Kidney tubule cell (primary cell): ENCODE results near the gene FLOT2.
"Not testable (repeated sequence)": the region's sequence is repeated elsewhere in the genome, so short reads cannot be mapped to it uniquely, and the experiment has no call there.

ENCODE experiments used
- DNase-seq: peaks from one replicate; pipeline ENCODE4 v3.0.0-alpha.2; 2018; ENCODE audit warnings: low spot score

The FLOT2 gene

DNA sequence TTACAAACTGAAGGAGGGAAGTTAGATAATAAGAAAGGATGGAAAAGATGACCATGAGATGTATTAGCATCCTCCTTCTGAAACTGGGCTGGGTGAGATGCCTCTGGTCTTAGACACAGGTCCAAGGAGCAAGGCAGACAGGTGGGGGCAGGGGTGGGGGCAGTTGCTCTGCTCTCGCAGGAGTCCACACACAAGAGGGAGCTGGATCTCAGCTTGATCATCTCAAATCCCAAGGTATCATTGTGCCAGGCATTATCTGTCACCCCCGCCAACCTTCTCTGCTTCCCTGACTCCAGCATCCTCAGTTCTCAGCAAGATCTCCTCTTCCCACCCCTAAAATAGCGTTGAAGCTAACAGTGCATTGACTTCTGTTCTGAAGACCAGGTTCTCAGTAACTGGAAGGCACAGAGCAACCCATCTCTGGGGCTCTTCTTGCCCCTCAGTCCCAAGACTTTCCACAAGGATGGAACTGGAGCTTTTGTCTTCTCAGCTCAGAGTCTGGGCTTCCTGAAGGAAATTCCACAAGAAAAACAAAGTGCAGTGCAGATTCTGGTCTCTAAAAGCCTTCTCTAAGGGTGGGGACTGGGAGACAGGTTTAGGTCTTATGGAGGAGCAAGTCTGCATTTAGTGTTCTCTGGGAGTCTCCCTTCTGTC is 1.6 kb downstream of the FLOT2 start:
- DNase-seq: no peak

DNA sequence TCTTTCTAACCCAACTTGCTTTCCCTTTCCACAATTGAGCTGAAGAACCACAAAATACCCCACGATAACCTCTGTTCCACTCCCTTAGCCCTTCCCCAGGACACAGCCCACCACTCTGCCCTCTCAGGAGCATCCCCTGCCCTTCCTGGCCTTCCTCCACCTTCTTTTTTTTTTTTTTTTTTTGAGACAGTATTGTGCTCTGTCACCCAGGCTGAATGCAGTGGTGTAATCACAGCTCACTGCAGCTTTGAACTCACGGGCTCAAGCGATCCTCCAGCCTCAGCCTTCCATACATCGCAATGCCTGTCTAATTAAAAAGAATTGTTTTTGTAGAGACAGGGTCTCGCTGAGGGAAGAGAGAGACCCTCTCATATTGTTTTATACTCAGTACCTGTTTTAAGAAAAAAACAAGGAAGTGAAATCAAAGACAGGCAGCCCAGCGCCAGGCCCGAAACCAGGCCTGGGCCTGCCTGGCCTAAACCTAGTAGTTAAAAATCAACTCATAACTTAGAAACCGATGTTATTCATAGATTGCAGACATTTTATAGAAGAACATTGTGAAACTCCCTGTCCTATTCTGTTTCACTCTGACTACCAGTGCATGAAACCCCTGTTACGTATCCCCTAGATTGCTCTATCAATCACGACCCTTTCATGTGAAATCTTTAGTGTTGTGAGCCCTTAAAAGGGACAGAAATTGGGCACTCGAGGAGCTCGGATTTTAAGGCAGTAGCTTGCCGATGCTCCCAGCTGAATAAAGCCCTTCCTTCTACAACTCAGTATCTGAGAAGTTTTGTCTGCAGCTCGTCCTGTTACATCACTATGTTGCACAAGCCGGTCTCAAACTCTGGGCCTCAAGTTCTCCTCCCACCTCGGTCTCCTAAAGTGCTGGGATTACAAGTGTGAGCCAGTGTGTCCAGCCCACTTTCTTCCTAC is 4.0 kb downstream of the FLOT2 start:
- peak; percentile 19 for DNase-seq

DNA sequence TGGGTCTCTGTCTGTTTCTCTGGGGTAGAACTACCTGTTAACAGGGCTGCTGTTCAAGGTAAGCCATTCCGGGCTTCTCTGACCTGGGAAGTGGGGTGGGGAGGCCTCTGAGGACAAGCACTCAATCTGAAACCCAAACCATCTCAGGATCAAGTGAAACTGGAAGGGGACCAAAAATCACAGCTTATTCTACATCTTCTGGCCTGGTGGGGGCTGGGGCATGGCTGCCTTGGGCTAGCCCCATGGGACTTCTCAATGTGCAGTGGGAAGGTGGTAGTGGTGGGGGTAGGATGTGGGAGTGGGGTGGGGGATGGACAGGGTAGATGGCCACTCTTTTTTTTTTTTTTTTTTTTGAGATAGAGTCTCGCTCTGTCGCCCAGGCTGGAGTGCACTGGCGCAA is 5.5 kb downstream of the FLOT2 start:
- no peak for DNase-seq

DNA sequence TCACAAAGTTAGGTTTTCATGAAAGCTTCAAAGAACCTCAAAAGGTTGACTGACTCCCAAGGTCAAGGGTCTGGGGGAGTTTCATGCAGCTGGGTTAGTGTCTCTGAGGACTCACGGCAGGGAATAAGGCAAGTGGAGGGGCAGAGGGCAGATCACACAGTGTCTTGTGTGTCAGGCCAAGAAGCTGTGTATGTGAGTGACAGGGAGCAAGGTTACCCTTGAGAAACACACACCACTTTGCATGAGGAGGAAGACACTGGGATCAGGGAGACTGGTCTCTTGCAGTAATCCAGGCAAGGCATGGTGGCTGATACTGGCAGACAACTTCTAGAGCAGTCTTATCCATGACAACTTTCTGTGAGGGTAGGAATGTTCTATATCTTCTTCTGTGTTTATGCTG is 6.3 kb downstream of the FLOT2 start:
- DNase-seq: no peak

DNA sequence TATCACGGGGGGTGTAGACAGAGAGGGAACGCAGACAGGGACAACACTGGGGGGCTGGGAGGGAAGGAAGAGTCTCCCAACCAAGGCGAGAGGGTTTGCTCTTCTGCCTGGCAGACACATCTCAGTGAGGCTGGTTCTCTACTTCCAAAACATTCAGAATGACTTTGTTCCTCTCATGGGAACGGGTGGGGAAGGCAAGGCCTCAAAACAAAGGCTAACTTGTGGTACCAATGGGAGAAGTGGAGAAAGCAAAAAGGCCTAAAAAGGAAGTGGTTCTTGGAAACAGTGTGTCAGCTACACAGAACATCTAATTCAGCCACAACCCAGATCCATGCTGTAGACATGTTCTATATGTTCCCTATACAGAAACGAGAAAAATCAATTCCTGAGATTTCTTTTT is 7.5 kb downstream of the FLOT2 start:
- no peak for DNase-seq

DNA sequence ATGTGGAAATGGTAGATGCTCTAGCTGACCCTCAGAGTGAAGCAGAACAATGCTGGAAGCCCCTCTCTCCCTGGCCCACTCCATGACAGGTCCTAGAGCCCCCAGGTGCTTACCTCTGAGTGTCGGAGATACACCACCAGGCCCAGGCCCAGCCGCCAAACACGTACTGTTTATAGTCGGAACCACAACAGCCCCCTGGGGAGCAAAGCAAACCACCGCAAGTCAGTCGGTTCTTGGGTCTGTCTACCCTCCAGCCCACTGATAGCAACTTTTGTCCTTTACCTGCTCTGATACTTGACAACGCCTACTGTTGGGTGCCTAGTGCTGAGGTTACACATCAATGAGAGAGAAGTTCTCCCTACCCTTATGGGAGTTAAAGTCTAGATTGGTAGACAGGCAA is 8.7 kb downstream of the FLOT2 start:
- DNase-seq: no peak

DNA sequence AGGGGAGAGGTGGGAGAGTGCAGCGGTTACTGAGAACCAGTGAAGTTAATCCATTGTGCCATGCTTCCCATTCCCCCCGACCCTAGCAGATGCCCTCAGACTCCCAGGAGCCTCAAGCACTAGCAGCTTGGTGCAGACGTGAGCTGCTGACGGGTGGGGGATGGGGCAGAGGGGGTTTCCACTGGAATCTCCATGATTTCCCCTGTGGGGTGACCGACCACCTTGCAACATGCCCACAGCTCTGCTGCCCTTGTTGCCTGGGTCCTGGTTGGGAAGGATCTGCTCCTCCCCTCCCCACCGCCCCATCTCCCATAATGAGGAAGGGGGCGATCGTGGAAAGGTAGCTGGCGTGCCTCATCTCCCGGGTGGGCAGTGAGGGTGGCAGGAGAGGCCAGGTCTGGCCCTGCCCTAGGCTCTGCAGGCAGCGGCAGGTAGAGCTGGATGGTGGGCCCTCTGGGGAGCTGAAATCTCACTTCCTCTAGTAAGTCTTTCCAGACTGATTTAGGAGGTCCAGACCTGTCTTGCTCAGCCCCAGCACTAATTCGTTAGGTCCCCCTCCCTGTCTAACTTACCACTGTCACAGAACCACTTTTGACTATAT is 9.6 kb downstream of the FLOT2 start:
- no peak for DNase-seq

DNA sequence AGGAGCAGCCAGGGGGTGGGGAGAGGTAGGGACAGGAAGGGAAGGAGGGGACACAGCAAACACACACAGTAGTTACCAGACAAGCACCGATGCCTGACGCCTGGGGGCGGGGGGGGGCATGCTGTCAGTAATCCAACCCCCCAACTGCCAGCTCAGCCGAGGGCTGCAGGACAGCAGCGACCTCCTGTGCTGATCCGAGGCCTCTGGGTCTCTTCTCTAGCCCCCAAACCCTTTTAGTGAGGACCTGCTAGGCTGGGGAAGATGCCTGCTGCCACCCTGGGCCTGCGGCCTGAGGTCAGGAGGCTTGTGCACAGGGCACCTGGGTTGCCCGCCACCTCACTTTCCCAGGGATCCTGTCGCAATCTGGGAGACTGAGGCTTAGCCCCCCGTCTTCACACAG is 11.6 kb downstream of the FLOT2 start:
- no peak for DNase-seq

DNA sequence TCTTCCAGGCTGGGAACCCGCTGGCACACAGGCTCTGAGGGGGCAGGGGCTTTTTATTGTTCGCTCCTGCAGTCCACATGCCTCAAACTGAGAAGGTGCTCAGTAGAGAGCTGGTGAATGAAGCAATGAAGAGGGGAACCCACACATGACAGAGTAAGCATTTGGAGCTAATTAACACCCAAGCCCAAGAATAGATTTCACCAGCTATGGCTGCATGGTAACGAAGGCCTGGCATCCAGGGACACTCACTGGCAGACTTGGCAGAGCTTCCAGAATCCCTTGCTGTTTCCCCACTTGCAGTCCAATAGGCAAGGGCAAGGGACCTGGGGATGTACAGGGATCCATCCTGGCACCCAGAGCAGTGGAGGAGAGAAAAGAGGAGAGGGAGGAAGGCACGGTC is 12.2 kb downstream of the FLOT2 start:
- no peak for DNase-seq

DNA sequence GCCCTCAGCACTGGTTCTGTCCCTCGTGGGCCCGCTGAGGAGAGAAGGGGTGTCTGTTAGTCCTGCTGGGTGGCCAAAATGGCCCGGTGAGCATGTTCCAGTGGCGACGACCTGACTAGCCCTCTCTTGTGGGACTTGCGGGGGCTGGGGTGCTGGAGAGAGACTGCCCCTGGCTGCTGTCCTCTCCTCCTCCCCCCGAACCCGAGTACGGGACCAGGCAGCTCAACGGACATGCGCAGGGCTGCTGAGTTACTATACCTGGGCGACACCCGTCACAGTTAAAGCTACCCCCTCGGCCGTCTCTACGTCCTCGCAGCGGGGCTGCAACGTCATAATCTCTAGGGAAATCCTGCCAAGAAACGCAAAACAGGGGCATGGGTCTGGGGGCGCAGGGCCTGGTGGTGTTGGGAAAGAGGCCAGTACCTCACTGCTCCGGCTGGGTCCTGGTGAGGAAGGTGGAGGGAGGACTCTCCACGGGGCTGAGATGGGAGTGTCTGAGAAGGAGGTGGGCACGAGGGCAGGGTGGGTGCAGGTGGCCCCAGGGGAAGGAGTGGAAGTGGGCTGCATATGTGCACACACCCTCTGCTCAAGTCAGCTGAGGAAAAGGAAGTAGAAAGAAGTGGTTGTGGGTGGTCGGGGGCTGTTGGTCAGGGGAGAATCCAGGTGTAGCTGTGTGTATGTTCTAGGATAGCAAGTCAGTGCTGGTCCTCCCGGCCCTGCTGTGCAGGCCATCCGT is 13.4 kb downstream of the FLOT2 start:
- no peak for DNase-seq

DNA sequence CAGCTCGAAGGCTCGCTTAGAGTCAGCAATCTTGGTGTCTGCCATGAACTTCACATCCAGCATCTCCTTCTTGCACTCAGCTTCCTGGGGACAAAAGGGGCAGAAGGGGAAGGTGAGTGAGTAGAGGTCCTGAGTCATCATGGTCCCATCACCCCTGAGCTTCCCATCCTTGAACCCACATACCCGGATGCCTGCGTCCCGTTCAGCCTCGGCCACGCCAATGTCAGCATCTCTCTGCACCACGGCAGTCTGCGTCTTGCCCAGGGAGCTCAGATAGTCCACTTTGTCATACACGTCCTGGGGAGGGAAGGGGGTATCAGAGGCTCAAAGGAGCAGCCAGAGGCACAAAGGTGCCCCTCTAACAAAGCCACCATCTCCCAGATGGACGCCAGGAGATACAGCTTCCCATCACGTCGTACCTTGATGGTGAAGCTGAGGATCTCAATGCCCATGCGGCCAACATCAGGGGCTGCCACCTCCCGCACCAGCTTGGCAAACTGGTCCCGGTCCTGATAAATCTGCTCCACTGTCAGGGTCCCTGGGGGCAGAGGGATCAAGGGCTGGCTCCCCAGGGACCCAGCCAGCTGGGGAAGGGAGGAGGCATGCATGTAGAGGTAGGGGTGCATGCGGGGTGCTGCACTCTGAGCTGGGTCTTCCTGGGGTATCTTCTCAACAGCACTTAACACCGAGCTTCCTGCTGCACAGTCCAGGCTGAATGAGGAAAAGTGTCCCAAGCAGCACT is 15.2 kb downstream of the FLOT2 start:
- no peak for DNase-seq

DNA sequence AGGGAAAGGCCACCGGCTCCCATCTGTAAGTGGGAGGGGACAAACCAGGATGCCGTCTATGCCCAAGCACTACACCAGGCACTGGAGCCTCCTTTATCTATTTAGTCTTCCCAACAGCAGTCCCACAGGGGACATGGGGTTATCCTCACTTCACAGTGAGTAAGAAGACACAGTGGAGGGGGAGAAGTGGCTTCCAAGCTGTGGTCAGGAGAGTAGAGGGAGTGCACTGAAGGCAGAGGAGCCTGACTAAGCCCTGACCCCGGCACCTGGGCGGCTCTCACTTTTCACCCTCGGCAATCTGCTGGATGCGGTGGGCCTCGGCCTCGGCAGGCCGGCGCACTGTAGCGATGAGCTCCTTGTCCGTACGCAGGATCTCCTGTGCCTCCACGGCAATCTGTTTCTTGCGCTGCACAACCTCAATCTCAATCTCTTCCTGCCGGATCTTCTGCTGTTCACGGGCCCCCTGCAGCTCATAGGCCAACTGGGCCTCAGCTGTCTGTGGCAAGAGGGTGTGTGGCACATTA is 15.9 kb downstream of the FLOT2 start:
- DNase-seq: no peak

DNA sequence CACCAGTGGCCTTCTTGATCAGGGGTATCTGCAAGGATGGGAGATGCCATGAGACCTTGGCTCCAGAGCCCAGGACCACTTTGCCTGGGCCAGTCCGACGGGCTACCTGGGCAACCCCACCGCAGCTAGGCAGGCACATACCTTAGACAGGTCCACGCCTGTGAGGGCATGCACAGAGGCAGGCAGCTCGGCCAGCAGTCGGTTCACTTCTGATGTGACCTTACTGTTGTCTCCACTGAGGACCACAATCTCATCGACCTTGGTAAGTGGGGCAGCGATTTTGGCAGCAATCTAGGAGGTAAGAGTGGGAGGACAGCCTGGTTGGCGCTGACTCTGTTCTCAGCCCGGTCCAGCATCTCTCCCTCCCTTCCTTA is 17.0 kb downstream of the FLOT2 start:
- no peak for DNase-seq

DNA sequence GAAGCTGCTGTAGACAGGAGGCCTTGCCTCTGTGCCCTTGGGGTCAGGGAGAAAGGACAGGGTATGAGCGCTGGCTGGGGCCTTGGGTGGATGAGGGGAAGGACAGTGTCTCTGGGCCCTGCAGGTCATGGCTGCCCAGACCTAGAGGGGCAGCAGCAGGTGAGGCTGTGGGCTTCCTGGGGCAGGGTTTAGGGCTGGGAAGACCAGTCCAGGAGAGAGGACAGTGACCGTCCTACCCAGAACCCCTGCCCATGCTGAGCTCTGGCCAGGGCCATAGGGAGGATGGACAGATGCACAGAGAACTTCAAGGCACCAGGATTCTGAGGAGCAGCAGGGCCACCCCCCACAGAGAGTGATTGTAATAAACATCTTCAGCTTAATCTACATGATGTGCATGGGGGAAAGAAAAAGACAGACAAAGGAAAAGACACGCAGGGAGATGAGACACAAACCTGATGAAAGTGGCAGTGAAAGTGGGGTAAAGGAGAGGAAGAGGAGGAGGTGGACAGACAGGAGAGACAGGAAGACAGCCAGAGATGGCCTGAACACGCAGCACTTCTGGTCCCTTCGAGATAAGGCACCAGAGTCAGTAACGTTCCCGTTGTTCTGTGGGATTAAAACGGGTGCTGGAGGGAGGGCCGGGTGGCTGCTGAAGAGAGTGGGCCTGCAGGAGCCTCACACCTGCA is 17.5 kb downstream of the FLOT2 start:
- no peak for DNase-seq

DNA sequence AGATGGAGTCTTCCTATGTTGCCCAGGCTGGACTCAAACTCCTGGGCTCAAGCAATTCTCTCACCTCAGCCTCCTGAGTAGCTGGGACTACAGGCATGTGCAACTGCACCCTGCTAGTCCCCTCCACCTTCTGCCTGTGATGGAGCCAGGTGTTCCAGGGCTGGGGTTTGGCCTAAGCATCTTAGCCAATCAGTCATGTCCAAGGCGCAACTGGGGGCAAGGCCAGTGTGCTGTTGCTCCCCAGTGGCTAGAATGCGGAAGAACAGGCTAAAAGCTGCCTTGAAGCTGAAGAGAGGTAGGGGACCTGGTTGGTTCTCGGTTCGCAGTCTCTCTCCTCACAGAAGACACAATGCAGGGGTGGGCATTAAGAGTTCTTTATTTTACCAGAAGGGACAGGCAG is 18.6 kb downstream of the FLOT2 start:
- peak; percentile 51 for DNase-seq

DNA sequence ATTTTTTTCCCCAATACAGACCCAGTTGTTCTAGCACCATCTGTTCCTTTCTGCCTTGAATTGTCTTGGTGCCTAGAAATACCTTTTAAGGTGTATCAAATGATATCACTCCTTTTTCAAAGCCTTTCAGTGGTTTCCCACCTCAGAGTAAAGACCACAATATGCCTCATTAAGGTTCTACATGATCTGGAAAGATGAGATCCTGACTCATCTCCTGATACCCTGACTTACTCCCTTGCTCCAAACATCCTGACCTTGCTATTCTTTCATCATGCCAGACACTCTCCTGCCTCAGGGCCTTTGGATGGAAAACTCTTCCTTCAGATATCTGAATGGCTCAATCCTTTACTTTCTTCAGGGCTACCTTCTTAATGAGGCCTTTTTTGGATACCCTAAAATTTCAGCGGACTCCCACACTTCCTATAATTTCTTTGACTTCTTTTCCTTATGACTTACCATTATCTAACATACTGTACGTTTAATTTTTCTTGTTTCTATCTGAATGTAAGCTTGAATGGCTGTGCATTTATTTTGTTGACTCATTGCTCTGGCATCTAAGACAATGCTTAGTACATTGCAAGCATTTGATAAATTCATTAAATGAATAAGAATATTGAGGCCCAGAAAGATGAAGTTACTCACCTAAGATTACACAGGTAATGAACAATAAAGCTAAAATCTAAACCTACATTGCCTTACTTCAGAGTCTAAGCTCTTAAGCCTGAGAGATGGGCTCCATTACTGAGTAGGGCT is 19.2 kb downstream of the FLOT2 start:
- DNase-seq: peak; percentile 29

DNA sequence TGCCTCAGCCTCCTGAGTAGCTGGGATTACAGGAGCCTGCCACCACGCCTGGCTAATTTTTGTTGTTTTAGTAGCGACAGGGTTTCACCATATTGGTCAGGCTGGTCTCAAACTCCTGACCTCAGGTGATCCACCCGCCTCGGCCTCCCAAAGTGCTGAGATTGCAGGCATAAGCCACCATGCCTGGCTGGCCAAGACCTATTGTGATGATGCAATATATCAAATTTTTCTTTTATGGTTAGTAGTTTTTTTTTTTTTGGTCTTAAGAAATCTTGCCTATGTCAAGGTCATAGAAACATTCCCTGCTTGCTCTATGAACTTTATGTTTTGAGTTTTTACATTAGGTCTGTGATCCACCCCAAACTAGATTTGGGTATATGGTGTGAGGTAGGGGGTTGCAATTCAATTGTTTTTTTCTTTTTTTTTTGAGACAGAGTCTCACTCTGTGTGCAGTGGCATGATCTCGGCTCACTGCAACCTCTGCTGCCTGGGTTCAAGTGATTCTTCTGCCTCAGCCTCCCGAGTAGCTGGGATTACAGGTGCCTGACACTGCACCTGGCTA is 20.3 kb downstream of the FLOT2 start:
- not testable (repeated sequence) for DNase-seq

DNA sequence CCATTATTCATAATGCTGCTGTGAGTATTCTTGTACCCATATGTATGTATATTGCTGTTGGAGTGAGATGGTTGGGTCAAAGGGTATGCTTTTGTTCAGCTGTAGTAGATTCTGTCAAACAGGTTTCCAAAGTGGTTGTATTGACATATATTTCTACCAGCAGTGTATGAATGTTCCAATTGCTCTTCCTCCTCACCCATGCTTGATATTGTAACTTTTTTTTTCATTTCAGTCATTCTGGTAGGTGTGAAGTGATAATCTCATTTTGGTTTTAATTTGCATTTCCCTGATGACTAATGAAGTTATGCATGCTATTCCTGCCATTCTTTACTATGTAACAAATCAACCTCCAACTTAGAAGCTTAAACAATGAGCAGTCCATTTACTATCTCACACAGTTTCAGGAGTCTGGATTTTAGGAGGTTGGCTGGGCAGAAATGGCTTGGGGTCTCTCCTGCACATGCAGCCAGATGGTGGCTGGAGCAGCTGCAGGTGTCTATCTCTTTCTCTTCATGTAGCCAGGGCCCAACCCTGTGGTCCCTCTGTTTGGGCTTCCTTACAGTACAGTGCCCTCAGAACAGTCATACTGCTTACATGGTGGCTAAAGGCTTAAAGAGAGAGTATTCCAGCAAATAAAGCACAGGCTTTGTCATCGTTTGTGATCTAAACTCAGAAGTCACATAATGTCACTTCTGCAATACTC is 21.5 kb downstream of the FLOT2 start:
- DNase-seq: no peak

DNA sequence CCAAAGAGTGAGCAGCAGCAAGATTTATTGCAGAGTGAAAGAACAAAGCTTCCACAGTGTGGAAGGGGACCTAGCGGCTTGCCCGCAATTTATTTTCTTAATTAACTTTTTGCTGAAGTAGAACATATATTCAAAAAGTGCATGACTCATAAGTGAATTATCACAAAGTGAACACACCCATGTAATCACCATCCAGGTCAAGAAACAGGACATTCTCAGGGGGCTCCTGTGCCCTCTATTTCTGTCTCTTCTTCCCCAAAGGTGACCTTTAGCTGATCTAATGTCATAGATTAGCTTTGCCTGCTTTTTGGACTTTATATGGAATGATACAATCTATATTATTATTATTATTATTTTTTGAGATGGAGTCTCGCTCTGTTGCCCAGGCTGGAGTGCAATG is 22.8 kb downstream of the FLOT2 start:
- DNase-seq: no peak
